Endodermal cell (in vitro differentiated cells): Measurements from ENCODE around the gene DZIP1. TPM values are rescaled to one million over a fixed set of nuclear protein-coding genes. Genes with fewer than 3 reads are reported as not detected.

ENCODE experiments used
- DNase-seq: peaks from one replicate; pipeline ENCODE4 v3.0.0-alpha.2; 2017
- H3K27ac ChIP-seq: 2 replicates; pipeline ENCODE4 v1.5.1; 2013; ENCODE audit warnings: mild to moderate bottlenecking, low read depth, low read length, moderate library complexity
- H3K27me3 ChIP-seq: 2 replicates; pipeline ENCODE4 v1.6.1; 2013; ENCODE audit warnings: mild to moderate bottlenecking, low read length, moderate library complexity; ENCODE audit not compliant: insufficient read depth, control insufficient read depth, poor library complexity, severe bottlenecking
- H3K36me3 ChIP-seq: 2 replicates; pipeline ENCODE4 v1.7.0; 2013; ENCODE audit warnings: mild to moderate bottlenecking, low read length, moderate library complexity; ENCODE audit not compliant: control insufficient read depth, insufficient read depth
- H3K4me1 ChIP-seq: one replicate; pipeline ENCODE4 v1.7.0; 2013; ENCODE audit warnings: low read length; ENCODE audit not compliant: control insufficient read depth, insufficient read depth
- H3K4me3 ChIP-seq: 2 replicates; pipeline ENCODE4 v1.5.1; 2013; ENCODE audit warnings: mild to moderate bottlenecking, low read length, moderate library complexity
- H3K9ac ChIP-seq: 2 replicates; pipeline ENCODE4 v1.6.1; 2013; ENCODE audit warnings: mild to moderate bottlenecking, low read length, moderate library complexity; ENCODE audit not compliant: poor library complexity, severe bottlenecking; ENCODE audit errors: extremely low read depth
- H3K9me3 ChIP-seq: 2 replicates; pipeline ENCODE4 v1.6.1; 2013; ENCODE audit warnings: mild to moderate bottlenecking, low read length, moderate library complexity; ENCODE audit not compliant: control insufficient read depth
- H3K27ac Mint-ChIP-seq: 2 replicates; pipeline ENCODE4 v1.8.0; 2020; ENCODE audit warnings: mixed read lengths
- H3K27me3 Mint-ChIP-seq: 2 replicates; pipeline ENCODE4 v1.8.0; 2021; ENCODE audit warnings: mild to moderate bottlenecking, mixed read lengths; ENCODE audit not compliant: insufficient read depth
- H3K36me3 Mint-ChIP-seq: 2 replicates; pipeline ENCODE4 v1.8.0; 2020; ENCODE audit warnings: low read depth, mixed read lengths
- H3K4me1 Mint-ChIP-seq: 2 replicates; pipeline ENCODE4 v1.8.0; 2020; ENCODE audit warnings: mixed read lengths
- H3K4me3 Mint-ChIP-seq: 2 replicates; pipeline ENCODE4 v1.8.0; 2020; ENCODE audit warnings: mild to moderate bottlenecking, moderate library complexity, mixed read lengths
- H3K9me3 Mint-ChIP-seq: 2 replicates; pipeline ENCODE4 v1.8.0; 2020; ENCODE audit warnings: mild to moderate bottlenecking, mixed read lengths
- CTCF ChIP-seq: fragments of 200-600 bp; sonication (generic); conservative IDR thresholded peaks from 2 replicates; pipeline ENCODE4 v1.5.0; 2021; ENCODE audit warnings: antibody characterized with exemption, mild to moderate bottlenecking
- WGBS, 2 experiments: methylation state at CpG; one replicate each; pipeline versions ENCODE4 v1.1.5 to v1.1.7; 2013; ENCODE audit warnings: missing lambda C conversion rate in 2 of 2, mixed read lengths in 1 of 2; ENCODE audit not compliant: insufficient coverage in 1 of 2, insufficient read length in 1 of 2; 5-methylcytosine and 5-hydroxymethylcytosine counted together
- total RNA-seq, 2 donors: library from RNA; stranded (reverse); fragmentation: NEBNext Ultra II Directional in 1 of 2; extraction: Animal tissue kit (Norgen Biotek cat#: 25700) in 1 of 2; gene quantifications; 2 replicates in 1 of 2; 3 replicates in 1 of 2; pipeline ENCODE4 v1.2.1, GENCODE V29; 2021

DZIP1 gene
- total RNA-seq, 2 donors from 2014 or later: 36.2 to 59.9 TPM

- Histone ChIP-seq H3K27me3 (no peaks in the 10 kb centered on the region), H3K9ac (no peak overlapping the region), H3K36me3 (no peaks in the 10 kb centered on the region), H3K4me1 (no peaks in the 10 kb centered on the region), H3K4me3 (no peak overlapping the region), H3K27ac (no peak overlapping the region), H3K9me3 (no peaks in the 10 kb centered on the region)
- Mint-ChIP-seq H3K27me3 (no peaks in the 10 kb centered on the region), H3K4me3 (no peak overlapping the region), H3K36me3 (no peaks in the 10 kb centered on the region), H3K27ac (no peak overlapping the region), H3K9me3 (no peaks in the 10 kb centered on the region), H3K4me1 (peaks cover 4% of the 10 kb centered on the region)
- 94 to 96% methylated on average over 3 to 5 of the region's 5 CpGs for WGBS, 2 experiments
- no peak for TF ChIP-seq CTCF
- DNase-seq: no peak
Observed at GRCh38 chr13:95530178-95530577, 114.3 kb downstream of the DZIP1 start.

Other genes with a start within 250 kb of the DZIP1 start
- 10 to 100 TPM in 1 of 2 donors, 1 to 10 TPM in 1; 4.6 to 10.6 TPM for gene CLDN10, start 92.0 kb downstream of the DZIP1 start, total RNA-seq
- 10 to 100 TPM; 20.6 to 31.5 TPM for gene DNAJC3, start 32.4 kb upstream of the DZIP1 start, total RNA-seq